HUES6 (cell line): ENCODE measurements around the gene MAML3.

Source experiments
- H3K27ac ChIP-seq: 2 replicates; pipeline ENCODE4 v1.7.0; 2013; ENCODE audit warnings: low read depth, mild to moderate bottlenecking, low read length, inconsistent platforms
- H3K27me3 ChIP-seq: 2 replicates; pipeline ENCODE4 v1.6.1; 2013; ENCODE audit warnings: low read length; ENCODE audit not compliant: control insufficient read depth, insufficient read depth
- H3K36me3 ChIP-seq: 2 replicates; pipeline ENCODE4 v1.6.1; 2013; ENCODE audit warnings: low read length; ENCODE audit not compliant: control insufficient read depth, insufficient read depth
- H3K4me1 ChIP-seq: 2 replicates; pipeline ENCODE4 v1.6.1; 2013; ENCODE audit warnings: low read length; ENCODE audit not compliant: control insufficient read depth, insufficient read depth
- H3K4me3 ChIP-seq: 2 replicates; pipeline ENCODE4 v1.5.1; 2013; ENCODE audit warnings: low read depth, low read length
- H3K9ac ChIP-seq: one replicate; pipeline ENCODE4 v1.6.1; 2013; ENCODE audit warnings: mild to moderate bottlenecking, low read length
- H3K9me3 ChIP-seq: 2 replicates; pipeline ENCODE4 v1.6.1; 2013; ENCODE audit warnings: low read depth, low read length; ENCODE audit not compliant: control insufficient read depth, insufficient read depth

Gene MAML3

GRCh38 chr4:139940600-139940999 is 213.4 kb downstream of the MAML3 start:
- Histone ChIP-seq H3K9me3 (no peaks in the 10 kb centered on the region), H3K36me3 (no peaks in the 10 kb centered on the region), H3K4me1 (peaks cover 7% of the 10 kb centered on the region), H3K27ac (no peak overlapping the region), H3K9ac (no peak overlapping the region), H3K4me3 (no peak overlapping the region), H3K27me3 (no peaks in the 10 kb centered on the region)

DNA sequence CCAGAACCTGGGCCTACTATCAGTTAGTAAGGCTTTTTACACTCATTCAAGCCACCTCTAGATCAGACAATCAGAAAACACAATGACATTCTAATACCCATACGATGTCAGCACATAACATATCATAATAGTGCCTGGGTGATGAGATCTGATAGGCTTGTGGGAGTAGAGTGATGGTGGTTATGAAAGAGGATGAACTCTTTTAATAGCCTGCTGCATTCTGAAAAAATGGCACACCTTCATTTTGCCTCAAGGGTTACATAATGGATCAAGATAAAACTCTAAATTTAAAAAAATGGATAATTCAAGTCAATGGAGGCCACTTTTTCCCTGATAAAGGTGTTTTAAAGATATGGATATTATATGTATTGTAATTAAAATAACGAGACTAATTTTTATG is 215.6 kb downstream of the MAML3 start:
- peaks cover 14% of the 10 kb centered on the region for H3K4me1 ChIP-seq
- H3K27ac ChIP-seq, result no peak overlapping the region
- no peak overlapping the region for H3K4me3 ChIP-seq
- no peak overlapping the region for H3K9ac ChIP-seq
- no peaks in the 10 kb centered on the region for H3K27me3 ChIP-seq
- no peaks in the 10 kb centered on the region for H3K9me3 ChIP-seq
- no peaks in the 10 kb centered on the region for H3K36me3 ChIP-seq

DNA sequence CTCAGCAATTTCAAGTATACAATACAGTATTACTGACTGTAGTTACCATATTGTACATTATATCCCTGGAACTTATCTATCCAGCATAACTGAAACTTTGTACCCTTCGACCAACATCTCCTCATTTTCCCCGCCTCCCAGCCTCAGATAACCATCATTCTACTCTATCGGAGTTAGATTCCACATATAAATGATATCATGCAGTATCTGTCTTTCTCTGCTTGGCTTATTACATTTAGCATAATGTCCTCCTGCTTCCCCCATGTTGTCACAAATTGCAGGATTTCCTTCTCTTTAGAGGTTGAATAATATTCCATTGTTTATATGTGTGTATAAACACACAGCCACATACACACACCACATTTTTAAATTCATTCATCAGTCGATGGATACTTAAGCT is 218.1 kb downstream of the MAML3 start:
- Histone ChIP-seq H3K4me1 (peaks cover 21% of the 10 kb centered on the region), H3K4me3 (no peak overlapping the region), H3K27ac (no peak overlapping the region), H3K9ac (no peak overlapping the region), H3K9me3 (no peaks in the 10 kb centered on the region), H3K27me3 (no peaks in the 10 kb centered on the region), H3K36me3 (no peaks in the 10 kb centered on the region)

DNA sequence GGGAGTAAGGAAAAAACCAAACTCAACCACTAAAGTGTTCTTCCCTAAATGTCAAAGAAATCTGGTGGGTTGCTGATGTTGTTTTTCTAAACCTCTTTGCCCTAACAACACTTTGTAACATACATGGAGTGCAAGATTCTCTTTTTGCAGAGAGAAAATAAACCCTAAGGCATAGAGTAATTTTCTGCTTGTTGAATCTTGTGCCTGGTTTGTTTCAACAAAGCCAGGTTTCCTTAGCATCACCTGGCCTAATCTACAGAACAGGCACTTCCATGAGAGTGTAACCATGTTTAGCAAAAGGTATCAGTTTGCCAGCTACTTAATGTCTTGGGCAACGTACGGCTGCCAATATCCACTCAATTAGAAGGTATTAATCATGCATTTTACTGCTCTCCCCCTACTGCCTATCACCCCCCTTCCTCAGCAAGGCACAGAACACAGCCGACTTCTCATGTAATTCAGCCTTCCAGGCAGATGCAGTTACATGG is 219.2 kb downstream of the MAML3 start:
- Histone ChIP-seq H3K4me1 (peaks cover 21% of the 10 kb centered on the region), H3K27me3 (no peaks in the 10 kb centered on the region), H3K4me3 (no peak overlapping the region), H3K36me3 (no peaks in the 10 kb centered on the region), H3K27ac (no peak overlapping the region), H3K9me3 (no peaks in the 10 kb centered on the region), H3K9ac (no peak overlapping the region)

GRCh38 chr4:139934057-139934707 is 219.8 kb downstream of the MAML3 start:
- H3K9ac ChIP-seq, result no peak overlapping the region
- no peaks in the 10 kb centered on the region for H3K9me3 ChIP-seq
- peaks cover 21% of the 10 kb centered on the region for H3K4me1 ChIP-seq
- H3K36me3 ChIP-seq, result no peaks in the 10 kb centered on the region
- no peak overlapping the region for H3K27ac ChIP-seq
- H3K27me3 ChIP-seq, result no peaks in the 10 kb centered on the region
- no peak overlapping the region for H3K4me3 ChIP-seq

DNA sequence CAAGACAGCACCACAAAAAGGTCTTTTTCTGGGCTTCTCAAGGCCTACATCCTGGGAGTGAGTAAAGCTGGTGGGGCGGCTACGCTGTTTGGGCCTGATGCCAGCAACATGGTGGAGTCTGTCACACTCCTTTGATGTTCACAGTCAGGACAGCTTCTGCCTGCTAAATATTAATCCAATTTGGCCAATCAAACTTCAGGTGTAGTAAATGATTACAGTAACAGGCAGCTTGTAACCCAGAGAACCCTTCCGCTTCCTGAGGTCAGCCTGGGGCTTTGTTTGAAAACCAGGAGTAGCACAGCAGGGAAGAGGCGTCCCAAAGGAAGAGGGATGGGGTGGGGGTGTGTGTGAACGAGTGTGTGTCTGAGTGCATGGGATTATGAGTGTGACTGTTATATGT is 220.4 kb downstream of the MAML3 start:
- no peaks in the 10 kb centered on the region for H3K36me3 ChIP-seq
- no peak overlapping the region for H3K9ac ChIP-seq
- H3K4me3 ChIP-seq, result no peak overlapping the region
- no peak overlapping the region for H3K27ac ChIP-seq
- no peaks in the 10 kb centered on the region for H3K9me3 ChIP-seq
- no peaks in the 10 kb centered on the region for H3K27me3 ChIP-seq
- peaks cover 21% of the 10 kb centered on the region for H3K4me1 ChIP-seq

DNA sequence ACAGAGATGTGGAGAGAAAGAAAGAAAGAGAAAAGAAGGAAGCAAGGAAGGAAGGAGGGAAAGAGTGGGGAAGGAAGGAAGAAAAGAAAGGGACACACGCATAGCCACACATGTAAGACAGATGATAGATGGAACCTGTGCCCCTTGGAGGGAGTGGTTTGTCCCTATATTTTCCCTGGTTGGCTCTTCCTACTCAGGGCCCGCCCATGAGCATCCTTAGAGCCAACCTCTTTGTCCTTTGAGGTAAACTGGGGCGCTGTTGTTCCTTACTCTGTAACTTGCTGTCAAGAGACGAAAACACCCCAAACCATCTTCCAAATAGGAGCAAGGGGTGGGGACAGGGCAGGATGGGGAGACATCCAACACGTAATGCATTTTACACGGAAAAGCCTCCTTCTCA is 220.9 kb downstream of the MAML3 start:
- Histone ChIP-seq H3K9ac (no peak overlapping the region), H3K9me3 (no peaks in the 10 kb centered on the region), H3K27me3 (no peaks in the 10 kb centered on the region), H3K36me3 (no peaks in the 10 kb centered on the region), H3K27ac (no peak overlapping the region), H3K4me1 (peaks cover 21% of the 10 kb centered on the region), H3K4me3 (no peak overlapping the region)

GRCh38 chr4:139924782-139925181 is 229.2 kb downstream of the MAML3 start:
- no peaks in the 10 kb centered on the region for H3K9me3 ChIP-seq
- no peak overlapping the region for H3K9ac ChIP-seq
- no peak overlapping the region for H3K4me3 ChIP-seq
- no peaks in the 10 kb centered on the region; the same call in 1 of the 2 replicates for H3K27me3 ChIP-seq
- H3K27ac ChIP-seq, result no peak overlapping the region
- peaks cover 21% of the 10 kb centered on the region for H3K4me1 ChIP-seq
- no peaks in the 10 kb centered on the region for H3K36me3 ChIP-seq

- H3K4me3 ChIP-seq, result no peak overlapping the region
- no peak overlapping the region for H3K9ac ChIP-seq
- no peaks in the 10 kb centered on the region for H3K9me3 ChIP-seq
- no peak overlapping the region for H3K27ac ChIP-seq
- no peaks in the 10 kb centered on the region for H3K36me3 ChIP-seq
- peaks cover 30% of the 10 kb centered on the region for H3K4me1 ChIP-seq
- H3K27me3 ChIP-seq, result no peaks in the 10 kb centered on the region; the same call in 1 of the 2 replicates
These were observed 231.5 kb downstream of the MAML3 start for GRCh38 chr4:139922406-139923024.

DNA sequence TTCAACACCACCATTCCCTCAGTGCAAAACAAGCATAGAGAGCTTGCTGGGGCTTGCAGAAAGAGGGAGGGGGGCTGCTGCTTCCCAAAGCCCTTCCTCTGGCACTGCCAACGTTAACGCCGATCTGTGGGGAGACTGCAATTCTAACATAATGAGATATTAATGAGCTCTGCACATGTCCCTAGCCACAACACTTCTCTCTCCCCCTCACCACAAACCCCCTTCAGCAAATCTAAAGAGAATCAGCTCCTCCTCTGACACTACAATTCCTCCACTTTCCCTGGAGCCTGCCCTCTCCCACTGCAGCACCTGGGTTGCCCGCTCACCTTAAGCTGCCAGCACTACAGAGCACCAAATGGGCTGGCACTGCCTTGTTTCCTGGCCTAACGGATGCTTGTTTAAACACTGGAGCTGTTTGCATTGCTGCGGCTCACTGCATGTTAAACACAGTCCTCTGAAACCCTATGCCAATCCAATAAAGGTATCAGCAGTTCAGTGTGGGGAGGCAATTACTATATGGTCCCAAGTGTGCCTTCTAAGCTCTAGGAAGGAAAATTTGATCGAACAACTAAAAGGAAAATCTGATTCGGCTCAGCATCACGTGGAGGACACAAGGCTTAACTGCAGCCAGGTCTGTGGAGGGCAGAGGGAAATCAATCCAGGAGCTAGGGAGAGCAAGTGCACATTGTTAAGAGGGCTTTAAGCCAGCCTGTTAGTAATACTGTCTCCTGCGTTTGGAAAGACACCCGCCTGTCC is 232.4 kb downstream of the MAML3 start:
- no peak overlapping the region for H3K9ac ChIP-seq
- no peaks in the 10 kb centered on the region for H3K9me3 ChIP-seq
- H3K4me1 ChIP-seq, result peaks cover 30% of the 10 kb centered on the region
- no peak overlapping the region for H3K4me3 ChIP-seq
- no peaks in the 10 kb centered on the region; the same call in 1 of the 2 replicates for H3K27me3 ChIP-seq
- H3K36me3 ChIP-seq, result no peaks in the 10 kb centered on the region
- H3K27ac ChIP-seq, result no peak overlapping the region

- Histone ChIP-seq H3K27ac (no peak overlapping the region), H3K9ac (no peak overlapping the region), H3K27me3 (no peaks in the 10 kb centered on the region; the same call in 1 of the 2 replicates), H3K9me3 (no peaks in the 10 kb centered on the region), H3K36me3 (no peaks in the 10 kb centered on the region), H3K4me3 (no peak overlapping the region), H3K4me1 (peaks cover 37% of the 10 kb centered on the region)
These were observed 233.4 kb downstream of the MAML3 start for GRCh38 chr4:139920486-139921002.
